ENCODE measurements around the gene SH3RF1.
"Not testable (repeated sequence)": the region's sequence is repeated elsewhere in the genome, so short reads cannot be mapped to it uniquely, and the experiment has no call there.

The SH3RF1 gene

GRCh38 chr4:169195032-169195431, 75.7 kb downstream of the SH3RF1 start:
- DNase-seq (ENCODE audit: low spot score) = no peak
- TF ChIP-seq CTCF (IDR thresholded peaks at IDR 0.05; ENCODE audit: extremely low read depth, missing control alignments) = no peak

DNA sequence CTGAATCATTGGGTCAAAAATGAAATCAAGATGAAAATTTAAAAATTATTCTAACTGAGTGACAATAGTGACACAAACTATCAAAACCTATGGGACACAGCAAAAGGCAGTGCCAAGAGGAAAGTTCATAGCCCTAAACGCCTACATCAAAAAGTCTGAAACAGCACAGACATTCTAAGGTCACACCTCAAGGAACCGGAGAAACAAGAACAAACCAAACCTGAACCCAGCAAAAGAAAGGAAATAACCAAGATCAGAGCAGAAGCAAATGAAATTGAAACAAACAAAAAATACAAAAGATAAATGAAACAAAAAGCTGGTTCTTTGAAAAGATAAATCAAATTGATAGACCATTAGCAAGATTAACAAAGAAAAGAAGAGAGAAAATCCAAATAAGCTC, 80.8 kb downstream of the SH3RF1 start:
- not testable (repeated sequence) for DNase-seq (ENCODE audit: low spot score)

- DNase-seq (ENCODE audit: low spot score) = peak; percentile 15
- no peak for TF ChIP-seq CTCF (IDR thresholded peaks at IDR 0.05; ENCODE audit: extremely low read depth, missing control alignments)
Measured at GRCh38 chr4:169189372-169189771, 81.4 kb downstream of the SH3RF1 start.

DNA sequence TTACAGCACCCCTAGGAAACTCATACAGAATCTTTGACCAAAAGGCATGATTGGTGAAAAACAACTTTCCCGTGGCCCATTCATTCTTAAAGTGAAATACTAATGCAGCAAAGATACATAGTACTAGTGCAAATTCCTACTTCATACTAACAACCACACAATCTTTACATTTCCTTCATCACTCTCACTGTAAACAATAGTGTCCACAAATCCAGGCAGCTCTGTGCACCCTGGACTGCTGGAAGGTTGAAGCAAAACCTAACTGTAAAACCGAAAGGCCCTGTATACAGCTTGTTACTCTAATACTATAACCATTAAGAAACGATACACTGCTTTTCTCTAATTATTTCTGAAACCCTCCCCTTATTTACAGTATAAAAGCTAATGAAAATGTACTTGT, 82.6 kb downstream of the SH3RF1 start:
- no peak for DNase-seq (ENCODE audit: low spot score)
- no peak for TF ChIP-seq CTCF (IDR thresholded peaks at IDR 0.05; ENCODE audit: extremely low read depth, missing control alignments)

DNA sequence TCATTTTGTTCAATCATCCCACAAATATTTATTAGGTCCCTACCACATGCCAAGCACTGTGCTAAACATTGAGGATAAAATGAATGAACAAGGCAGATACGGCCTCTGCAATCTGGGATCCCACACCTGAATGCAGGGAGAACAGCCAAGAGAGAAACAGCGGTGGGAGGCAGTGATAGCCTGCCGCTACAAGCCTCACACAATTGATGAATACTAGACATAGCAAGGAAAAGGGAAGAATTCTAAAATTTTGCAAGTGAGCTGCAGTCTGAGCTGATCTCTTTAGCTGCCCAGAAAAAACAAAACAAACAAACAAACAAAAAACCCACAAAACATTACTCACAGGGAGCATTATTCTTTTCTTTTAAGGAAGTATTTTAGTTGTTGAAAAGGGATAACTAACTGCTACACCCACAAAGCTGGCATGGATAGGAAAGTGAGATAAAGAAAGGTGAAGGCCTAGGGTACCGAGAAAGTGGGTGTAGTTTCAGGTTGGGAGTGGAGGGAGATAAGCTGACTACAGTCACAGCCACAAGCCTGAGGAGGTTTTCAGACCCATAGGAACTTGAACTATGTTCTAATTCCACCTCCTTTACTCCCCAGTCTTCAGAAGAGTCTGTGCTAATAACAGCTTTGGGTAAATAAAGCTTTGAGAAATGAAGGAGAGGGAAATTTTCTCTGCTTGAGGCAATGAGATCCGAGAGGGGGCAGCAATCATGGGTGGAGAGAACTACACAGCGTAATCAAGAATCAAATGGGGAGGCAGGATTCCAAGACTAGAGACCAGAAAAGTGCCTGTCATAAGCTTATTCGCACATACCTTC, 85.4 kb downstream of the SH3RF1 start:
- DNase-seq (ENCODE audit: low spot score) = no peak
- TF ChIP-seq CTCF (IDR thresholded peaks at IDR 0.05; ENCODE audit: extremely low read depth, missing control alignments) = no peak

GRCh38 chr4:169184686-169185085, 86.1 kb downstream of the SH3RF1 start:
- DNase-seq (ENCODE audit: low spot score) = no peak
- TF ChIP-seq CTCF (IDR thresholded peaks at IDR 0.05; ENCODE audit: extremely low read depth, missing control alignments) = no peak

DNA sequence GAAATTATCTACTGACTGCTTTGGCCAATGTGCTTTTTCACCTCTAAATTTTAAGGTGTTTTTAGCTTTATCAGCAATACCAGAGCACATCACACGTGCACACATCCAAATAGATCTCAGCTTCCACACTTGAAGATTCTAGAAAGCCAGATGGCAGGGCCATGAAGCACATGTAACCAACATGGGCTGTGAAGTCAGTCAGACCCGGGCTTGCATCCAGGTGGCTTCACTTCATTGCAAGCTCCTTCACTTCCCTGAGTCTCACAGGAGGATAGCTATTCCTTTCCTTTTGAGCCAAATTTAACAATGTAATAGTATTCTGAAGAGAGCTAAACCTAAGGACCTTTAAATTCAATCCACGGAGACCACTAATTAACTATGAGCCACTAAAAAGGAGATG, 86.5 kb downstream of the SH3RF1 start:
- no peak for DNase-seq (ENCODE audit: low spot score)
- TF ChIP-seq CTCF (IDR thresholded peaks at IDR 0.05; ENCODE audit: extremely low read depth, missing control alignments) = no peak

- TF ChIP-seq CTCF (IDR thresholded peaks at IDR 0.05; ENCODE audit: extremely low read depth, missing control alignments) = no peak
- no peak for DNase-seq (ENCODE audit: low spot score)
Measured at GRCh38 chr4:169183581-169183980, 87.2 kb downstream of the SH3RF1 start.

All from GM20000 (cell line).